K562 (cell line): ENCODE measurements around the gene KRTAP5-1. TPM values are rescaled to one million over a fixed set of nuclear protein-coding genes. Genes with fewer than 3 reads are reported as not detected.
"Not testable (repeated sequence)": the region's sequence is repeated elsewhere in the genome, so short reads cannot be mapped to it uniquely, and the experiment has no call there.

ENCODE experiments used
- ATAC-seq: fragments of 200-7000 bp; cut with Tn5 transposase; 3 replicates; pipeline ENCODE4 v1.9.1; 2020; ENCODE audit warnings: moderate library complexity
- BruUV-seq: library from RNA; stranded (reverse); fragments of 400-500 nt; replicated peaks from 2 replicates; lab custom pipeline; 2021; lab: Mats Ljungman, UMichigan
- CTCF ChIA-PET: fragments of 300-600 bp; formaldehyde crosslinking; extraction: SDS; loops from one replicate; lab custom pipeline; 2021; ENCODE audit warnings: low intra/inter-chr PET ratio; lab: Yijun Ruan, JAX
- POLR2A ChIA-PET: fragments of 300-600, 350-650 bp; sonication (Branson Sonifier 250); formaldehyde crosslinking; extraction: SDS; loops from one replicate; lab custom pipeline; 2021; ENCODE audit warnings: antibody characterized with exemption, inconsistent platforms; lab: Yijun Ruan, JAX
- DNase-seq, 4 experiments: peaks; one replicate each; pipeline versions ENCODE4 v3.0.0 to v3.0.0-alpha.2; 2011 to 2018; ENCODE audit warnings: low spot score in 3 of 4, mixed read lengths in 3 of 4; ENCODE audit errors: extremely low read depth in 1 of 4
- FAIRE-seq: peaks from 2 replicates; lab custom pipeline; 2011; peaks lifted over from hg19 to GRCh38; lab: Jason Lieb, UNC
- H2AFZ ChIP-seq: 2 replicates; pipeline ENCODE4 v1.6.0; 2011; ENCODE audit warnings: low read depth, low read length, control low read depth, inconsistent platforms
- H3K27ac ChIP-seq: fragments of 200-600 bp; 3 replicates; pipeline ENCODE4 v1.8.0; 2011; ENCODE audit warnings: low read depth, mild to moderate bottlenecking, control low read depth, inconsistent platforms, low read length, moderate library complexity, mixed read lengths; ENCODE audit errors: extremely low read depth
- H3K27me3 ChIP-seq, 2 experiments: fragments of 300-600 bp in 1 of 2; 2 replicates in 1 of 2; 3 replicates in 1 of 2; pipeline versions ENCODE4 v1.6.0 to v1.8.0; 2011; ENCODE audit warnings: inconsistent platforms in 2 of 2, low read length in 2 of 2, mild to moderate bottlenecking in 1 of 2, mixed read lengths in 1 of 2, moderate library complexity in 1 of 2; ENCODE audit not compliant: control insufficient read depth in 2 of 2, insufficient read depth in 2 of 2
- H3K36me3 ChIP-seq: fragments of 300-600 bp; 3 replicates; pipeline ENCODE4 v1.8.0; 2011; ENCODE audit warnings: mild to moderate bottlenecking, low read length, inconsistent platforms; ENCODE audit not compliant: control insufficient read depth, insufficient read depth
- H3K4me1 ChIP-seq, 2 experiments: fragments of 200-600 bp in 1 of 2; replicated peaks in 1 of 2; 2 replicates in 1 of 2; 3 replicates in 1 of 2; pipeline versions ENCODE4 v1.5.1 to v1.8.0; 2011; ENCODE audit warnings: inconsistent platforms in 2 of 2, low read length in 2 of 2, mild to moderate bottlenecking in 1 of 2, mixed read lengths in 1 of 2, moderate library complexity in 1 of 2; ENCODE audit not compliant: control insufficient read depth in 2 of 2, insufficient read depth in 2 of 2
- H3K4me2 ChIP-seq: 2 replicates; pipeline ENCODE4 v1.6.1; 2011; ENCODE audit warnings: low read length, control low read depth, inconsistent platforms, mixed read lengths; ENCODE audit not compliant: insufficient read depth
- H3K4me3 ChIP-seq: fragments of 200-600 bp; sonication (generic), shearing (Covaris generic); 2 replicates; pipeline ENCODE4 v1.5.1; 2016; ENCODE audit warnings: control low read depth, inconsistent platforms
- H3K79me2 ChIP-seq: fragments of 200-600 bp; 3 replicates; pipeline ENCODE4 v1.8.0; 2011; ENCODE audit warnings: low read length, inconsistent platforms; ENCODE audit not compliant: control insufficient read depth, insufficient read depth
- H3K9ac ChIP-seq, 2 experiments: 2 replicates each; pipeline versions ENCODE4 v1.6.0 to v1.6.1; 2011; ENCODE audit warnings: low read depth in 2 of 2, low read length in 2 of 2, control low read depth in 1 of 2, inconsistent platforms in 1 of 2, mild to moderate bottlenecking in 1 of 2, mixed read lengths in 1 of 2; ENCODE audit not compliant: insufficient read depth in 1 of 2
- H3K9me1 ChIP-seq: one replicate; pipeline ENCODE4 v1.6.0; 2011; ENCODE audit warnings: inconsistent platforms, mild to moderate bottlenecking, low read length, moderate library complexity; ENCODE audit not compliant: control insufficient read depth, insufficient read depth
- H3K9me3 ChIP-seq: replicated peaks from 2 replicates; pipeline ENCODE4 v1.5.1; 2011; ENCODE audit warnings: low read depth, low read length, inconsistent platforms; ENCODE audit not compliant: control insufficient read depth, insufficient read depth
- H4K20me1 ChIP-seq: replicated peaks from 2 replicates; pipeline ENCODE4 v1.6.1; 2011; ENCODE audit warnings: low read length, inconsistent platforms, mixed read lengths; ENCODE audit not compliant: control insufficient read depth, insufficient read depth
- WGBS: fragments of 100-300 bp; shearing (Covaris generic); methylation state at CpG from one replicate; pipeline ENCODE4 v1.1.6; 2016; ENCODE audit warnings: low coverage, mixed read lengths; ENCODE audit not compliant: insufficient coverage; ENCODE audit errors: missing lambda C conversion rate; 5-methylcytosine and 5-hydroxymethylcytosine counted together
- in situ Hi-C: fragments of 300-500 bp; cut with MboI; formaldehyde crosslinking; loops from 4 replicates; pipeline ENCODE4 v1.15.0; 2018; ENCODE audit warnings: inconsistent platforms, mixed read lengths
- intact Hi-C: fragments of 100-400 bp; cut with micrococcal nuclease; formaldehyde crosslinking; loops from 2 replicates; pipeline ENCODE4 v1.14.2; 2022
- polyA plus RNA-seq, 8 experiments: library from polyadenylated mRNA; depleted of rRNA in 4 of 8; stranded (reverse) in 5 of 8; unstranded in 3 of 8; fragments of >200 nt; fragmentation: Nextera tagmentation in 2 of 8; fragmentation: Illumina TruSeq in 1 of 8; extraction: Ambion mirVana in 2 of 8; extraction: Trizol in 1 of 8; gene quantifications; 2 replicates each; pipeline versions ENCODE4 v1.2.1 to v1.2.3, GENCODE V29; 2011 to 2014; ENCODE audit warnings: inconsistent platforms in 1 of 8, missing spikeins in 1 of 8
- total RNA-seq, 7 experiments: library from RNA; depleted of rRNA in 6 of 7; stranded (reverse); fragments of >200 nt in 6 of 7; fragmentation: Illumina TruSeq in 2 of 7; extraction: Trizol in 2 of 7; gene quantifications; 2 replicates each; pipeline versions ENCODE4 v1.2.1 to v1.2.3, GENCODE V29; 2011 to 2021; ENCODE audit warnings: low replicate concordance in 1 of 7

The KRTAP5-1 gene
- total and polyA plus RNA-seq, 9 of the 15 experiments (the other 6 are each of a cell fraction or from before 2014, with no cell fraction given): not detected

GRCh38 chr11:1607156-1607845 lies 22.2 kb upstream of the KRTAP5-1 start:
- FAIRE-seq, CTCF ChIA-PET: not testable (repeated sequence)
- under 1% methylated on average over 18 of the region's 18 CpGs for WGBS

GRCh38 chr11:1605923-1606322 lies 20.8 kb upstream of the KRTAP5-1 start:
- DNase-seq, H2AFZ ChIP-seq, intact Hi-C loops, H3K36me3 ChIP-seq, H3K9me3 ChIP-seq, H3K4me1 ChIP-seq, H3K4me3 ChIP-seq, in situ Hi-C loops, BruUV-seq, ATAC-seq, H3K4me2 ChIP-seq, H3K9me1 ChIP-seq, H3K27ac ChIP-seq, H3K9ac ChIP-seq, H3K79me2 ChIP-seq, FAIRE-seq, H4K20me1 ChIP-seq: not testable (repeated sequence)
- 8% methylated on average over 13 of the region's 13 CpGs for WGBS
- ChIA-PET CTCF (interaction anchor here (0.7 kb wide), 1 partner anchor 250 kb away, joined by 3 read pairs; no protein-coding TSS in a partner anchor), POLR2A (interaction anchor here (0.6 kb wide), 1 partner anchor 35 kb away, joined by 3 read pairs; no protein-coding TSS in a partner anchor)
- H3K27me3 ChIP-seq: peaks cover 9 to 49% of the 10 kb centered on the region in 2 experiments

More at GRCh38 chr11:1607156-1607845, 22.2 kb upstream of the KRTAP5-1 start:
- intact Hi-C loops, H3K9ac ChIP-seq, H3K27ac ChIP-seq, H3K4me1 ChIP-seq, in situ Hi-C loops, BruUV-seq, H3K36me3 ChIP-seq, H3K9me1 ChIP-seq, H4K20me1 ChIP-seq, H3K4me2 ChIP-seq, H3K9me3 ChIP-seq, H3K79me2 ChIP-seq, DNase-seq, H2AFZ ChIP-seq, ATAC-seq, H3K4me3 ChIP-seq: not testable (repeated sequence)
- H3K27me3 ChIP-seq: peaks cover 14 to 58% of the 10 kb centered on the region in 2 experiments
- POLR2A ChIA-PET: interaction anchor here (0.5 kb wide), 1 partner anchor 135 kb away, joined by 4 read pairs; no protein-coding TSS in a partner anchor
